ENCODE measurements around the gene INSYN2B.

GRCh38 chr5:169856571-169856970, 123.7 kb downstream of the INSYN2B start:
- no peak for TF ChIP-seq CTCF (IDR thresholded peaks at IDR 0.05; ENCODE audit: control extremely low read depth in 1 of 3, insufficient read depth in 1 of 3, low read depth in 1 of 3, low read length in 3 of 3)
- no peak for TF ChIP-seq EZH2 (IDR thresholded peaks at IDR 0.05; ENCODE audit: low read depth, low read length, severe bottlenecking)
